Measurements from ENCODE around the gene CHST2.

The CHST2 gene

GRCh38 chr3:143170074-143170473 lies 50.5 kb downstream of the CHST2 start:
- no peak for DNase-seq

- no peak for DNase-seq
Observed at GRCh38 chr3:143170676-143171075, 51.1 kb downstream of the CHST2 start.

- no peak for DNase-seq
Observed at GRCh38 chr3:143171141-143171980, 51.8 kb downstream of the CHST2 start.

GRCh38 chr3:143172062-143172794 lies 52.7 kb downstream of the CHST2 start:
- no peak for DNase-seq

- DNase-seq = no peak
Observed at GRCh38 chr3:143172795-143173145, 53.2 kb downstream of the CHST2 start.

- DNase-seq = no peak
Observed at GRCh38 chr3:143173242-143173641, 53.7 kb downstream of the CHST2 start.
